Trophoblast cell (in vitro differentiated cells and primary cell): Measurements from ENCODE around the gene KPNA4.
A peak's percentile ranks its signal among the peaks of the same experiment; 100 is the strongest.

ENCODE experiments used
- DNase-seq, 2 donors: peaks; one replicate each; pipeline ENCODE4 v3.0.0-alpha.2; 2016
- H2AFZ ChIP-seq: 2 replicates; pipeline ENCODE4 v1.6.1; 2013; ENCODE audit warnings: low read length, moderate library complexity, mild to moderate bottlenecking; ENCODE audit not compliant: insufficient read depth, poor library complexity
- H2AK5ac ChIP-seq: 2 replicates; pipeline ENCODE4 v1.6.1; 2013; ENCODE audit warnings: mild to moderate bottlenecking, low read length
- H2BK120ac ChIP-seq: 2 replicates; pipeline ENCODE4 v1.6.1; 2013; ENCODE audit warnings: low read length, mild to moderate bottlenecking, moderate library complexity; ENCODE audit not compliant: insufficient read depth, poor library complexity
- H2BK12ac ChIP-seq: 2 replicates; pipeline ENCODE4 v1.6.1; 2013; ENCODE audit warnings: mild to moderate bottlenecking, low read length, moderate library complexity
- H2BK5ac ChIP-seq: 2 replicates; pipeline ENCODE4 v1.6.1; 2013; ENCODE audit warnings: low read length, low read depth, moderate library complexity, mild to moderate bottlenecking; ENCODE audit not compliant: poor library complexity
- H3K14ac ChIP-seq: 2 replicates; pipeline ENCODE4 v1.6.1; 2013; ENCODE audit warnings: mild to moderate bottlenecking, low read length
- H3K18ac ChIP-seq: 2 replicates; pipeline ENCODE4 v1.6.1; 2013; ENCODE audit warnings: mild to moderate bottlenecking, low read length
- H3K23ac ChIP-seq: 2 replicates; pipeline ENCODE4 v1.6.1; 2013; ENCODE audit warnings: low read length
- H3K27ac ChIP-seq: 2 replicates; pipeline ENCODE4 v1.5.1; 2013; ENCODE audit warnings: low read depth, mild to moderate bottlenecking, inconsistent platforms, low read length, moderate library complexity
- H3K27me3 ChIP-seq: 2 replicates; pipeline ENCODE4 v1.6.1; 2013; ENCODE audit warnings: inconsistent platforms, mild to moderate bottlenecking, low read length, moderate library complexity; ENCODE audit not compliant: insufficient read depth
- H3K36me3 ChIP-seq, 2 experiments: 1 replicate in 1 of 2; 2 replicates in 1 of 2; pipeline ENCODE4 v1.6.1; 2013; ENCODE audit warnings: low read length in 2 of 2, mild to moderate bottlenecking in 2 of 2, moderate library complexity in 1 of 2; ENCODE audit not compliant: insufficient read depth in 2 of 2, control insufficient read depth in 1 of 2
- H3K4ac ChIP-seq: 2 replicates; pipeline ENCODE4 v1.6.1; 2013; ENCODE audit warnings: low read depth, mild to moderate bottlenecking, low read length, moderate library complexity
- H3K4me1 ChIP-seq, 2 experiments: 1 replicate in 1 of 2; 2 replicates in 1 of 2; pipeline ENCODE4 v1.6.1; 2013; ENCODE audit warnings: low read length in 2 of 2, mild to moderate bottlenecking in 2 of 2, moderate library complexity in 1 of 2; ENCODE audit not compliant: insufficient read depth in 2 of 2, control insufficient read depth in 1 of 2
- H3K4me2 ChIP-seq: 2 replicates; pipeline ENCODE4 v1.6.1; 2013; ENCODE audit warnings: inconsistent platforms, mild to moderate bottlenecking, low read length, moderate library complexity
- H3K4me3 ChIP-seq: 2 replicates; pipeline ENCODE4 v1.5.1; 2013; ENCODE audit warnings: mild to moderate bottlenecking, low read depth, low read length, inconsistent platforms
- H3K79me1 ChIP-seq: one replicate; pipeline ENCODE4 v1.6.1; 2013; ENCODE audit warnings: low read length
- H3K79me2 ChIP-seq: 2 replicates; pipeline ENCODE4 v1.6.1; 2013; ENCODE audit warnings: low read length, mild to moderate bottlenecking; ENCODE audit not compliant: control insufficient read depth, insufficient read depth, poor library complexity
- H3K9ac ChIP-seq: 2 replicates; pipeline ENCODE4 v1.6.1; 2013; ENCODE audit warnings: mild to moderate bottlenecking, low read length
- H3K9me3 ChIP-seq: 2 replicates; pipeline ENCODE4 v1.6.1; 2013; ENCODE audit warnings: low read depth, mild to moderate bottlenecking, control low read depth, inconsistent platforms, low read length; ENCODE audit not compliant: insufficient read depth
- H4K12ac ChIP-seq: 2 replicates; pipeline ENCODE4 v1.6.1; 2013; ENCODE audit warnings: low read depth, mild to moderate bottlenecking, low read length, moderate library complexity
- H4K8ac ChIP-seq: 2 replicates; pipeline ENCODE4 v1.6.1; 2013; ENCODE audit warnings: low read depth, mild to moderate bottlenecking, low read length, moderate library complexity
- H4K91ac ChIP-seq: one replicate; pipeline ENCODE4 v1.6.1; 2013; ENCODE audit warnings: low read depth, mild to moderate bottlenecking, low read length, moderate library complexity
- WGBS: extraction: QIAGEN DNeasy Blood & Tissue Kit; methylation state at CpG from one replicate; pipeline ENCODE4 v1.1.7; 2013; ENCODE audit warnings: missing lambda C conversion rate; ENCODE audit not compliant: insufficient read length, insufficient coverage; ENCODE audit errors: extremely low coverage; 5-methylcytosine and 5-hydroxymethylcytosine counted together

Gene KPNA4

GRCh38 chr3:160583451-160583850 is 18.1 kb upstream of the KPNA4 start:
- Histone ChIP-seq H3K14ac (no peak overlapping the region), H3K4ac (no peak overlapping the region), H4K12ac (no peak overlapping the region), H3K18ac (no peak overlapping the region), H3K4me3 (no peak overlapping the region), H2AFZ (no peak overlapping the region), H3K27ac (no peak overlapping the region), H3K36me3 (no peaks in the 10 kb centered on the region), H2BK12ac (no peak overlapping the region), H3K27me3 (no peaks in the 10 kb centered on the region), H3K9ac (no peak overlapping the region), H3K79me1 (no peaks in the 10 kb centered on the region), H3K9me3 (no peaks in the 10 kb centered on the region), H2BK5ac (no peak overlapping the region), H3K23ac (no peak overlapping the region), H3K4me2 (no peak overlapping the region), H3K4me1 (no peaks in the 10 kb centered on the region), H2BK120ac (no peak overlapping the region), H3K79me2 (no peaks in the 10 kb centered on the region), H4K91ac (no peak overlapping the region), H2AK5ac (no peak overlapping the region), H4K8ac (no peak overlapping the region)
- no peak for DNase-seq

- no peaks in the 10 kb centered on the region for H3K36me3 ChIP-seq
- H3K4me2 ChIP-seq: no peak overlapping the region
- no peak overlapping the region for H3K23ac ChIP-seq
- no peak overlapping the region for H3K4ac ChIP-seq
- DNase-seq: no peak
- H3K18ac ChIP-seq: no peak overlapping the region
- no peak overlapping the region for H2AK5ac ChIP-seq
- no peaks in the 10 kb centered on the region for H3K4me1 ChIP-seq
- H3K4me3 ChIP-seq: no peak overlapping the region
- H2BK5ac ChIP-seq: no peak overlapping the region
- no peak overlapping the region for H2BK120ac ChIP-seq
- no peak overlapping the region for H4K91ac ChIP-seq
- no peaks in the 10 kb centered on the region for H3K27me3 ChIP-seq
- no peak overlapping the region for H4K12ac ChIP-seq
- H3K27ac ChIP-seq: no peak overlapping the region
- H2AFZ ChIP-seq: no peak overlapping the region
- H3K79me1 ChIP-seq: no peaks in the 10 kb centered on the region
- H3K9ac ChIP-seq: peak overlapping the region; percentile 56
- H4K8ac ChIP-seq: no peak overlapping the region
- H2BK12ac ChIP-seq: no peak overlapping the region
- no peaks in the 10 kb centered on the region for H3K9me3 ChIP-seq
- H3K79me2 ChIP-seq: no peaks in the 10 kb centered on the region
- WGBS: no CpG with 5 or more reads among the region's 2 CpGs
- H3K14ac ChIP-seq: no peak overlapping the region
Observed at GRCh38 chr3:160580938-160581337, 15.6 kb upstream of the KPNA4 start.

GRCh38 chr3:160577556-160578195 is 12.3 kb upstream of the KPNA4 start:
- H3K27me3 ChIP-seq: no peaks in the 10 kb centered on the region
- H4K91ac ChIP-seq: no peak overlapping the region
- H3K18ac ChIP-seq: no peak overlapping the region
- H3K9me3 ChIP-seq: no peaks in the 10 kb centered on the region
- no peaks in the 10 kb centered on the region for H3K79me1 ChIP-seq
- H3K9ac ChIP-seq: no peak overlapping the region
- no peak overlapping the region for H3K4ac ChIP-seq
- no peaks in the 10 kb centered on the region for H3K4me1 ChIP-seq
- no peak overlapping the region for H3K4me3 ChIP-seq
- no peak overlapping the region for H2BK120ac ChIP-seq
- H2AFZ ChIP-seq: no peak overlapping the region
- H4K12ac ChIP-seq: no peak overlapping the region
- DNase-seq: no peak
- no peaks in the 10 kb centered on the region for H3K79me2 ChIP-seq
- no CpG with 5 or more reads among the region's 4 CpGs for WGBS
- no peak overlapping the region for H2BK12ac ChIP-seq
- H3K4me2 ChIP-seq: no peak overlapping the region
- H3K27ac ChIP-seq: no peak overlapping the region
- no peak overlapping the region for H3K14ac ChIP-seq
- H3K23ac ChIP-seq: no peak overlapping the region
- no peak overlapping the region for H4K8ac ChIP-seq
- no peak overlapping the region for H2AK5ac ChIP-seq
- H2BK5ac ChIP-seq: no peak overlapping the region
- H3K36me3 ChIP-seq: no peaks in the 10 kb centered on the region

GRCh38 chr3:160577093-160577492 is 11.7 kb upstream of the KPNA4 start:
- no peaks in the 10 kb centered on the region for H3K4me1 ChIP-seq
- no peak overlapping the region for H2BK5ac ChIP-seq
- H4K8ac ChIP-seq: no peak overlapping the region
- H3K9ac ChIP-seq: no peak overlapping the region
- no peak overlapping the region for H3K14ac ChIP-seq
- no peak overlapping the region for H4K91ac ChIP-seq
- no peak overlapping the region for H2BK12ac ChIP-seq
- no peak overlapping the region for H3K4ac ChIP-seq
- no peaks in the 10 kb centered on the region for H3K27me3 ChIP-seq
- H3K9me3 ChIP-seq: no peaks in the 10 kb centered on the region
- H3K18ac ChIP-seq: no peak overlapping the region
- H3K79me2 ChIP-seq: no peaks in the 10 kb centered on the region
- no peak for DNase-seq
- H3K79me1 ChIP-seq: no peaks in the 10 kb centered on the region
- H3K36me3 ChIP-seq: no peaks in the 10 kb centered on the region
- no peak overlapping the region for H3K4me3 ChIP-seq
- no peak overlapping the region for H3K4me2 ChIP-seq
- WGBS: no CpG with 5 or more reads among the region's 2 CpGs
- no peak overlapping the region for H2BK120ac ChIP-seq
- H3K23ac ChIP-seq: no peak overlapping the region
- H4K12ac ChIP-seq: no peak overlapping the region
- H2AK5ac ChIP-seq: no peak overlapping the region
- no peak overlapping the region for H3K27ac ChIP-seq
- no peak overlapping the region for H2AFZ ChIP-seq
